ENCODE results near the gene PACSIN3.
"Not testable (repeated sequence)": the region's sequence is repeated elsewhere in the genome, so short reads cannot be mapped to it uniquely, and the experiment has no call there.

Gene PACSIN3

GRCh38 chr11:47202576-47202975 is 16.3 kb upstream of the PACSIN3 start:
- H3K4me3 ChIP-seq, result no peak overlapping the region
- no peak overlapping the region for H3K27ac ChIP-seq

GRCh38 chr11:47201015-47201414 is 14.8 kb upstream of the PACSIN3 start:
- H3K4me3 ChIP-seq, result no peak overlapping the region
- no peak overlapping the region for H3K27ac ChIP-seq

- not testable (repeated sequence) for H3K27ac ChIP-seq, H3K4me3 ChIP-seq
Observed at GRCh38 chr11:47198161-47198560, 11.9 kb upstream of the PACSIN3 start.

GRCh38 chr11:47192111-47192510 is 5.9 kb upstream of the PACSIN3 start:
- H3K27ac ChIP-seq, result no peak overlapping the region
- H3K4me3 ChIP-seq, result no peak overlapping the region

GRCh38 chr11:47191137-47191536 is 4.9 kb upstream of the PACSIN3 start:
- not testable (repeated sequence) for H3K27ac ChIP-seq, H3K4me3 ChIP-seq

- Histone ChIP-seq H3K4me3 (no peak overlapping the region), H3K27ac (no peak overlapping the region)
Observed at GRCh38 chr11:47189100-47189834, 3.0 kb upstream of the PACSIN3 start.

- H3K27ac ChIP-seq, result peak overlapping the region in 2 of 21 experiments; percentile 26 to 96
- no peak overlapping the region for H3K4me3 ChIP-seq
Observed at GRCh38 chr11:47188259-47188658, 2.0 kb upstream of the PACSIN3 start.

- peak overlapping the region in 2 of 7 experiments; percentile 72 to 81 for H3K4me3 ChIP-seq
Observed at GRCh38 chr11:47187723-47188122, 1.5 kb upstream of the PACSIN3 start.

GRCh38 chr11:47186700-47187695 is 764 bp upstream of the PACSIN3 start:
- H3K4me3 ChIP-seq, result peak overlapping the region; percentile 59 to 81 (median 70)

More at GRCh38 chr11:47187723-47188122, 1.5 kb upstream of the PACSIN3 start:
- peak overlapping the region in 5 of 21 experiments; percentile 16 to 96 (median 86) for H3K27ac ChIP-seq

GRCh38 chr11:47185305-47186075 is 744 bp downstream of the PACSIN3 start:
- Histone ChIP-seq H3K4me3 (peak overlapping the region; percentile 59 to 81 (median 70)), H3K27ac (peak overlapping the region; percentile 71 to 96 (median 84))

More at GRCh38 chr11:47186700-47187695, 764 bp upstream of the PACSIN3 start:
- peak overlapping the region in 16 of 21 experiments; percentile 16 to 96 (median 84) for H3K27ac ChIP-seq

GRCh38 chr11:47184711-47185304 is 1.4 kb downstream of the PACSIN3 start:
- peak overlapping the region; percentile 2 to 96 (median 84) for H3K27ac ChIP-seq
- H3K4me3 ChIP-seq, result peak overlapping the region; percentile 59 to 81 (median 70)

GRCh38 chr11:47183969-47184368 is 2.3 kb downstream of the PACSIN3 start:
- peak overlapping the region in 8 of 21 experiments; percentile 80 to 96 (median 86) for H3K27ac ChIP-seq
- no peak overlapping the region for H3K4me3 ChIP-seq

GRCh38 chr11:47183031-47183856 is 3.0 kb downstream of the PACSIN3 start:
- H3K4me3 ChIP-seq, result no peak overlapping the region

GRCh38 chr11:47182380-47182779 is 3.9 kb downstream of the PACSIN3 start:
- Histone ChIP-seq H3K27ac (peak overlapping the region in 1 of 21 experiments; percentile 20), H3K4me3 (no peak overlapping the region)

More at GRCh38 chr11:47183031-47183856, 3.0 kb downstream of the PACSIN3 start:
- H3K27ac ChIP-seq, result peak overlapping the region in 2 of 21 experiments; percentile 20 to 63

- Histone ChIP-seq H3K27ac (no peak overlapping the region), H3K4me3 (no peak overlapping the region)
Observed at GRCh38 chr11:47181271-47181670, 5.0 kb downstream of the PACSIN3 start.

GRCh38 chr11:47180006-47180787 is 6.0 kb downstream of the PACSIN3 start:
- Histone ChIP-seq H3K27ac (no peak overlapping the region), H3K4me3 (no peak overlapping the region)

GRCh38 chr11:47179655-47179991 is 6.6 kb downstream of the PACSIN3 start:
- no peak overlapping the region for H3K27ac ChIP-seq
- H3K4me3 ChIP-seq, result no peak overlapping the region
